GM12878 (cell line): ENCODE measurements around the gene CD151. TPM values are rescaled to one million over a fixed set of nuclear protein-coding genes. Genes with fewer than 3 reads are reported as not detected.

Experiments
- ATAC-seq: fragments of 200-7000 bp; cut with Tn5 transposase; 3 replicates; pipeline ENCODE4 v1.9.1; 2020; ENCODE audit warnings: mild to moderate bottlenecking, moderate library complexity
- BruUV-seq: library from RNA; stranded (reverse); fragments of 400-500 nt; replicated peaks from 2 replicates; lab custom pipeline; 2021; lab: Mats Ljungman, UMichigan
- CTCF ChIA-PET: fragments of 300-600 bp; sonication (Branson Sonifier 250); formaldehyde crosslinking; extraction: SDS; loops from one replicate; lab custom pipeline; 2021; ENCODE audit warnings: inconsistent platforms; lab: Yijun Ruan, JAX
- POLR2A ChIA-PET: fragments of 350-600 bp; formaldehyde crosslinking; extraction: SDS; loops from one replicate; lab custom pipeline; 2021; ENCODE audit warnings: inconsistent platforms; lab: Charles Lee
- RAD21 ChIA-PET: fragments of 300-600 bp; sonication (Branson Sonifier 250); formaldehyde crosslinking; loops from one replicate; lab custom pipeline; 2023; ENCODE audit warnings: antibody characterized with exemption; ENCODE audit not compliant: unreplicated experiment; lab: Charles Lee
- SMC1A ChIA-PET: fragments of 300-600 bp; sonication (Branson Sonifier 250); formaldehyde crosslinking; loops from one replicate; lab custom pipeline; 2023; ENCODE audit not compliant: unreplicated experiment, uncharacterized antibody; lab: Charles Lee
- DNase-seq: peaks from one replicate; pipeline ENCODE4 v3.0.0-alpha.2; 2011; ENCODE audit warnings: low read depth, low spot score
- FAIRE-seq: peaks from 3 replicates; lab custom pipeline; 2011; peaks lifted over from hg19 to GRCh38; lab: Jason Lieb, UNC
- H2AFZ ChIP-seq: 2 replicates; pipeline ENCODE4 v1.6.0; 2011; ENCODE audit warnings: low read depth, low read length, control low read depth; ENCODE audit not compliant: control insufficient read depth
- H3K27ac ChIP-seq: 2 replicates; pipeline ENCODE4 v1.5.1; 2011; ENCODE audit warnings: control low read depth; ENCODE audit not compliant: control insufficient read depth, insufficient read depth
- H3K27me3 ChIP-seq, 2 experiments: replicated peaks in 1 of 2; 2 replicates each; pipeline versions ENCODE4 v1.6.0 to v1.6.1; 2011; ENCODE audit warnings: low read length in 1 of 2; ENCODE audit not compliant: control insufficient read depth in 2 of 2, insufficient read depth in 2 of 2
- H3K36me3 ChIP-seq, 2 experiments: 2 replicates each; pipeline ENCODE4 v1.5.1; 2011; ENCODE audit warnings: low read length in 1 of 2; ENCODE audit not compliant: control insufficient read depth in 2 of 2, insufficient read depth in 2 of 2
- H3K4me1 ChIP-seq: 2 replicates; pipeline ENCODE4 v1.6.1; 2011; ENCODE audit warnings: mild to moderate bottlenecking, low read length, moderate library complexity, mixed read lengths; ENCODE audit not compliant: control insufficient read depth, insufficient read depth
- H3K4me2 ChIP-seq: 2 replicates; pipeline ENCODE4 v1.6.0; 2011; ENCODE audit warnings: control low read depth; ENCODE audit not compliant: control insufficient read depth, insufficient read depth
- H3K4me3 ChIP-seq: fragments of 200-600 bp; sonication (generic); 2 replicates; pipeline ENCODE4 v1.5.1; 2016
- H3K79me2 ChIP-seq: 2 replicates; pipeline ENCODE4 v1.6.0; 2011; ENCODE audit warnings: low read length; ENCODE audit not compliant: control insufficient read depth, insufficient read depth
- H3K9ac ChIP-seq: 2 replicates; pipeline ENCODE4 v1.8.0; 2011; ENCODE audit warnings: low read length, control low read depth, mixed read lengths; ENCODE audit not compliant: control insufficient read depth, insufficient read depth
- H3K9me3 ChIP-seq: replicated peaks from 3 replicates; pipeline ENCODE4 v1.5.1; 2011; ENCODE audit warnings: mild to moderate bottlenecking, low read length; ENCODE audit not compliant: control insufficient read depth, insufficient read depth
- H4K20me1 ChIP-seq: 2 replicates; pipeline ENCODE4 v1.6.0; 2011; ENCODE audit not compliant: control insufficient read depth, insufficient read depth
- ATF3 ChIP-seq: IDR thresholded peaks from 2 replicates; pipeline ENCODE4 v1.6.1; 2011; ENCODE audit warnings: low read depth, mild to moderate bottlenecking, low read length, moderate library complexity, borderline replicate concordance; ENCODE audit errors: extremely low read depth
- IKZF1 ChIP-seq: fragments of 450-650 bp; conservative IDR thresholded peaks from 2 replicates; pipeline ENCODE4 v1.6.1; 2017; ENCODE audit warnings: antibody characterized with exemption, mild to moderate bottlenecking
- MLLT1 ChIP-seq: fragments of 450-650 bp; IDR thresholded peaks from 2 replicates; pipeline ENCODE4 v1.6.1; 2016; ENCODE audit warnings: mild to moderate bottlenecking
- WGBS: methylation state at CpG from one replicate; pipeline ENCODE4 v1.1.6; 2016; ENCODE audit warnings: low lambda C conversion rate; ENCODE audit not compliant: insufficient replicate concordance, insufficient coverage; ENCODE audit errors: missing lambda C conversion rate; 5-methylcytosine and 5-hydroxymethylcytosine counted together
- in situ Hi-C: fragments of 300-500 bp; cut with MboI; formaldehyde crosslinking; loops from 9 replicates; pipeline ENCODE4 v1.14.3; 2018; ENCODE audit warnings: mixed read lengths
- intact Hi-C: fragments of 100-400 bp; cut with micrococcal nuclease; formaldehyde crosslinking; loops from one replicate; pipeline ENCODE4 v1.14.2; 2022; ENCODE audit not compliant: unreplicated experiment
- polyA plus RNA-seq, 11 experiments: library from polyadenylated mRNA; depleted of rRNA in 4 of 11; unstranded in 6 of 11; stranded (reverse) in 5 of 11; fragments of >200 nt; fragmentation: Nextera tagmentation in 4 of 11; fragmentation: Illumina TruSeq in 1 of 11; extraction: Ambion mirVana in 4 of 11; extraction: Trizol in 1 of 11; gene quantifications; 1 replicate in 1 of 11; 2 replicates in 10 of 11; pipeline versions ENCODE4 v1.2.1 to v1.2.3, GENCODE V29; 2011 to 2016; ENCODE audit warnings: inconsistent platforms in 2 of 11, missing spikeins in 2 of 11, low read depth in 1 of 11
- total RNA-seq, 4 experiments: library from RNA; depleted of rRNA in 3 of 4; stranded (reverse); fragments of >200 nt in 3 of 4; fragmentation: Illumina TruSeq in 1 of 4; extraction: Trizol in 1 of 4; gene quantifications; 2 replicates each; pipeline versions ENCODE4 v1.2.1 to v1.2.3, GENCODE V29; 2013 to 2021

Gene CD151
- total and polyA plus RNA-seq, 10 of the 15 experiments (the other 5 are each of a cell fraction or from before 2014, with no cell fraction given) = 0.52 to 41.7 (median 14.7) TPM

- Histone ChIP-seq H3K4me2 (no peak overlapping the region), H3K9ac (no peak overlapping the region), H3K36me3 (peaks cover 0 to 19% of the 10 kb centered on the region in 2 experiments; a peak in 2 of 4 replicates), H2AFZ (no peak overlapping the region)
- 62% methylated on average over 27 of the region's 31 CpGs for WGBS
- TSS peak; percentile 63 for BruUV-seq
- TF ChIP-seq IKZF1 = peak; percentile 27; the same call in 1 of the 2 replicates
- TF ChIP-seq MLLT1 = no peak
- no peak for TF ChIP-seq ATF3
- TF ChIP-seq, all 136 proteins: peak for 1
- FAIRE-seq (no peak), ATAC-seq (no peak), DNase-seq (no peak)
- H3K79me2 ChIP-seq = no peaks in the 10 kb centered on the region
- POLR2A ChIA-PET = interaction anchor here (0.6 to 1.4 kb wide), 5 partner anchors 8 to 24 kb away, joined by 3 to 4 read pairs (median 4); partner anchors contain the start of genes POLR2L and TSPAN4
- H4K20me1 ChIP-seq = no peaks in the 10 kb centered on the region
- H3K27me3 ChIP-seq = no peaks in the 10 kb centered on the region; a peak in 3 of 4 replicates
- RAD21 ChIA-PET = interaction anchor here (0.5 to 1.0 kb wide), 2 partner anchors 8 to 24 kb away, joined by 3 read pairs; partner anchors contain the start of gene TSPAN4
- H3K9me3 ChIP-seq = no peaks in the 10 kb centered on the region
- SMC1A ChIA-PET = interaction anchor here (1.0 kb wide), 1 partner anchor 9 kb away, joined by 3 read pairs; no protein-coding TSS in a partner anchor
- peaks cover 20% of the 10 kb centered on the region for H3K4me1 ChIP-seq
- intact Hi-C loops = no loop called here
- in situ Hi-C loops = no loop called here
- H3K4me3 ChIP-seq = no peak overlapping the region
- CTCF ChIA-PET = interaction anchor here (0.6 kb wide), 1 partner anchor 316 kb away, joined by 4 read pairs; no protein-coding TSS in a partner anchor
- no peak overlapping the region for H3K27ac ChIP-seq
These were observed 1.9 kb downstream of the CD151 start for GRCh38 chr11:834371-835316.
